HFFc6 (cell line): ENCODE measurements around the gene CHAD. TPM values are rescaled to one million over a fixed set of nuclear protein-coding genes. Genes with fewer than 3 reads are reported as not detected.

Experiments
- DNase-seq: peaks from one replicate; pipeline ENCODE4 v3.0.0-alpha.2; 2018
- H3K27ac Mint-ChIP-seq: 2 replicates; pipeline ENCODE4 v1.8.0; 2020; ENCODE audit warnings: mild to moderate bottlenecking, mixed read lengths
- H3K27me3 Mint-ChIP-seq: 2 replicates; pipeline ENCODE4 v1.8.0; 2021; ENCODE audit warnings: mild to moderate bottlenecking, moderate library complexity, mixed read lengths; ENCODE audit not compliant: insufficient read depth
- H3K36me3 Mint-ChIP-seq: 2 replicates; pipeline ENCODE4 v1.8.0; 2021; ENCODE audit warnings: low read depth, mixed read lengths
- H3K4me1 Mint-ChIP-seq: 2 replicates; pipeline ENCODE4 v1.8.0; 2020; ENCODE audit warnings: low read depth, mixed read lengths
- H3K4me3 Mint-ChIP-seq: 2 replicates; pipeline ENCODE4 v1.8.0; 2020; ENCODE audit warnings: mild to moderate bottlenecking, moderate library complexity, mixed read lengths
- H3K9me3 Mint-ChIP-seq: 2 replicates; pipeline ENCODE4 v1.8.0; 2020; ENCODE audit warnings: mild to moderate bottlenecking, mixed read lengths
- total RNA-seq, 6 experiments: library from RNA; stranded (reverse); fragmentation: NEBNext Ultra II Directional; extraction: Animal tissue kit (Norgen Biotek cat#: 25700); gene quantifications; 2 replicates in 1 of 6; 3 replicates in 5 of 6; pipeline ENCODE4 v1.2.3, GENCODE V29; 2021
- TF ChIP-seq, protein P1 (sequence below): fragments of 200-600 bp; sonication (generic); IDR thresholded peaks from 2 replicates; pipeline ENCODE4 v1.5.0; 2021; ENCODE audit warnings: antibody characterized with exemption, mild to moderate bottlenecking

The CHAD gene
- total RNA-seq, 6 experiments from 2014 or later, result not detected

DNA sequence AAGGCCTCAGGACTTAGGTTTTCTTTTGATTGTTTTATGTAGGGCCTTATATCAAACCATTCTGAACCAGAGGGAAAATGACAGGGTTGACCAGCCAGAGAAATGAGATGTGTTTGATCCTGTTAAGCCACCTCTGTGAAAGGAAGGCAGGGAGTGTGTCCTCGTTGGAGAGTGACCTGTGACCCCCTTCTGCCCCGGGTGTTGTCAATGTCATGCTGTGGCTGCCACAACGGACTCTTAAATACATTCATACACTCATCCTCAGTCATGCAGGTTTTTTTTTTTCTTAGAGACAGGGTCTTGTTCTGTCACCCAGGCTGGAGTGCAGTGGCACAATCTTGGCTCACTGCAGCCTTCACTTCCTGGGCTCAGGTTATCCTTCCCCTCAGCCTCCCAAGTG, 45.7 kb upstream of the CHAD start:
- H3K27me3 Mint-ChIP-seq, result peaks cover 15% of the 10 kb centered on the region
- TF ChIP-seq, protein P1, sequence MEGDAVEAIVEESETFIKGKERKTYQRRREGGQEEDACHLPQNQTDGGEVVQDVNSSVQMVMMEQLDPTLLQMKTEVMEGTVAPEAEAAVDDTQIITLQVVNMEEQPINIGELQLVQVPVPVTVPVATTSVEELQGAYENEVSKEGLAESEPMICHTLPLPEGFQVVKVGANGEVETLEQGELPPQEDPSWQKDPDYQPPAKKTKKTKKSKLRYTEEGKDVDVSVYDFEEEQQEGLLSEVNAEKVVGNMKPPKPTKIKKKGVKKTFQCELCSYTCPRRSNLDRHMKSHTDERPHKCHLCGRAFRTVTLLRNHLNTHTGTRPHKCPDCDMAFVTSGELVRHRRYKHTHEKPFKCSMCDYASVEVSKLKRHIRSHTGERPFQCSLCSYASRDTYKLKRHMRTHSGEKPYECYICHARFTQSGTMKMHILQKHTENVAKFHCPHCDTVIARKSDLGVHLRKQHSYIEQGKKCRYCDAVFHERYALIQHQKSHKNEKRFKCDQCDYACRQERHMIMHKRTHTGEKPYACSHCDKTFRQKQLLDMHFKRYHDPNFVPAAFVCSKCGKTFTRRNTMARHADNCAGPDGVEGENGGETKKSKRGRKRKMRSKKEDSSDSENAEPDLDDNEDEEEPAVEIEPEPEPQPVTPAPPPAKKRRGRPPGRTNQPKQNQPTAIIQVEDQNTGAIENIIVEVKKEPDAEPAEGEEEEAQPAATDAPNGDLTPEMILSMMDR, result no peak
- H3K9me3 Mint-ChIP-seq, result no peaks in the 10 kb centered on the region
- H3K4me1 Mint-ChIP-seq, result peaks cover 29% of the 10 kb centered on the region
- no peak overlapping the region for H3K4me3 Mint-ChIP-seq
- 0 out of 2 replicates have a peak, but pooled peaks cover 4% of the 10 kb centered on the region for H3K36me3 Mint-ChIP-seq
- no peak overlapping the region for H3K27ac Mint-ChIP-seq
- no peak for DNase-seq

DNA sequence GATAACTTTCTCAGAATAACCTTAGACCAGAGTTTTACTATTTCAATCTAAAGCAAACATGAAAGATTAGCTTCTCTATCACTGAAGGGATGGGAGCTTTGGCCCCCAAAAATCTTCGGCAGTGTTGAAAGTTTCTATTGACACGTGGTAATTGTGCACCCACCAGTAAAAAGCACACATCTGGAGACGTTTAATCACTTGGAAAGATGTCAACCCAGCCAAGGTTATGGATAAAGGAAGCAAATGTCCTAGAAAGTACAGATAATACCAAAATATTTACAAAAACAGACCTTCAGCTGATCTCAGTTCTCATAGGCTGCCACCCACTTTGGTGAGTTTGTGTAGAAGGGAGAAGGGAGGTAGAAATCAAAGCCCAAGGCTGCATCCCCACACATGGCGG, 44.8 kb upstream of the CHAD start:
- DNase-seq, result no peak
- Mint-ChIP-seq H3K4me3 (no peak overlapping the region), H3K27ac (no peak overlapping the region), H3K36me3 (0 out of 2 replicates have a peak, but pooled peaks cover 4% of the 10 kb centered on the region), H3K27me3 (peaks cover 16% of the 10 kb centered on the region), H3K9me3 (no peaks in the 10 kb centered on the region), H3K4me1 (peaks cover 35% of the 10 kb centered on the region)
- TF ChIP-seq, protein P1, result no peak

DNA sequence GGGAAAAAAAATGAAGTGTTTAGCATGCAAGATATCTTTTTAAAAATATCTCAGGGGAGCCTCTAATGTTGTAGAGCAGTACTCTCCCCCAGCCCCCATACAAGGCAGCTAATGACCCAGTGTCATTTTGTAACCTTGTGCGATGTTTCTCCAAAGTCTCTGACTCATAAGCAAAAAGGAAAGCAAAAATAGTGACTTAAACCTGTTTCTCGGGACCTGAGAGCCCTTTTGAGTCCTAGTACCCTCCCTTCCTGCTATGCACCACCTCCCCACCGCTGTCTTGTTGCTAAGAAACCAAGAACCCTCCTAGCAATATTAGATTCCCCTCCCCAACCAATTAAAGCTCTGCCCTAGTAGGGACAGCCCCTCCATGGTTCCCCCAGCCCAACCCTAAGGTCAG, 42.4 kb upstream of the CHAD start:
- Mint-ChIP-seq H3K27ac (no peak overlapping the region), H3K4me3 (no peak overlapping the region; the same call in 1 of the 2 replicates), H3K9me3 (no peaks in the 10 kb centered on the region), H3K27me3 (peaks cover 5% of the 10 kb centered on the region), H3K36me3 (0 out of 2 replicates have a peak, but pooled peaks cover 4% of the 10 kb centered on the region), H3K4me1 (peaks cover 36% of the 10 kb centered on the region)
- DNase-seq, result peak; percentile 6
- TF ChIP-seq, protein P1, result no peak

DNA sequence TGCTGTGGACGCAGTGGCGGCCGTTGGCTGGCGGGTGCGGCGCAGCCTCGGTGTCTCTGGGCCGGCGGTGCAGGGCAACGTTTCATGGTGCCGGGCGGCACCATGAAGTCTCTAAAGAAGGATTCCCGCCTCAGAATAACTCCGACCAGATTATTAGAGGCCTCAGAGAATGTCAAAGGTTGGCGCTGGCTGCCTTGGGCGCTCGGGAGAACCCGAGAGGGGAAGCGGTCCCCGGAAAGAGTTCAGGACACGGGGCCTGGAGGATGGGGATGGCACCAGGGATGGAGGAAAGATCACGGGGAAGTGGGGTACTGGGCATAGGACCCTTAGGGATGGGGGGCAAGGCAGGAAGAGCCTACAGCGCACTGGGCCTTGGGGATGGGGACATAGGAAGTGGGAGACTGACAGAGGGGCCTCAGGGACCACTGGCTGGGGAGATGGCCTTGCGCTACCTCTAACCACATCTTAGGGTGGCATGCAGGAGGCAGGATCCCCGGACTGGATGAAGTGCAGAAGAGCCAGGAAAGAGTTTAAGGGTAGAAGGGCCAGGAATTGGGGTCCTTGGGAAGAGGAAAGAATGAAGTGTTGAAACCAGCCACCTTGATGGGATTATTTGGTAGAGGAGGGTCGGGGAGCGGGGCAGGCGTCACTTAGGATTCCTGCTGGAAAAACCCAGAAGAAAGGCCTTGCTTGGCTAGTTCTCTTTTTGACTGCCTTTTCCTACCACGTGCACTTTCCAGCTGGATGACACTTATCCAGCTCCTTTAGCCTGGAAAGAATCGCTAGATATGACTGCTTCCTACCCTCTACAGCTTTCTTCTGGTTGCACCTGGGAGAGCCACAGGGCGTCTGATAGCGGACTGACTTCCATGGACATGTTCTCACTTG, 40.1 kb upstream of the CHAD start:
- Mint-ChIP-seq H3K9me3 (no peaks in the 10 kb centered on the region), H3K36me3 (no peaks in the 10 kb centered on the region), H3K27ac (peak overlapping the region; percentile 74), H3K4me1 (peaks cover 27% of the 10 kb centered on the region), H3K4me3 (peak overlapping the region; percentile 88), H3K27me3 (peaks cover 5% of the 10 kb centered on the region)
- TF ChIP-seq, protein P1, result no peak
- DNase-seq, result no peak

DNA sequence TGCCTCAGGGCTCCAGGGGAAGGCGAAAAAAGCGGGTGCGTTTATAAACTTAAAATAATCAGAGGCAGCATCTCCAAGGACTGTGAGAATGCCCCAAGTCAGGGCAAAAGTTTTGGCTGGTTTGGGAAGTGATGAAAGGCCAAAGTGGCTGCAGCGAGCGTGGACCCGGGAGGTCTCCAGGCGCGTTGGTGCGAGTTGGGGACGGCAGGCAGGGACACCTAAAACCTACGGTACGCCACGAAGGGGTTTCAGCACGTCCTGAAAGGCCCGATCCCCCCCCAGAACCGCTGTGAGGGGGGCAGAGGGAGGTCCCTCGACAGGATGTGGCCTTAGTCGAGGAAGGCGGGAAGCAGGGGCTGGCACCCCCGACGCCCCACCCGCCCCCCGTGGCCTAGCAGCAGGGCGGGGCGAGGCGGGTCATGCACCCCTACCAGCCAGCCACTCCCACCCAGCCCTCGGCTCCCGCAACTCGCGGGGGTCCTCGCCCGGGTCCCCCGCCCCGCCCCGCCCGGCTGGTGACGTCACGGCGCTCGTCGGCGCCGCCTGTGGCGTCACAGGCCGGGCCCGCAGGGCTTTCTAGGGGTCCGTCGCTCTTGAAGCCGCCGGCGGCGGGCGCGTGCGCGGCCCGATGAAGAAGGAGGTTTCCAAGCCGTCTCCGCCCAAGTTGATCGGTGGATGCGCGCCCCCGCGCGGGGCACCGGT, 39.3 kb upstream of the CHAD start, which contains the start of gene MYCBPAP:
TSS of gene MYCBPAP (plus strand) at position 569 of the 702 bp plus-strand sequence. CDS start 236 bp downstream, outside the sequence.
- H3K4me1 Mint-ChIP-seq, result peaks cover 33% of the 10 kb centered on the region
- no peaks in the 10 kb centered on the region for H3K9me3 Mint-ChIP-seq
- H3K36me3 Mint-ChIP-seq, result no peaks in the 10 kb centered on the region
- peaks cover 5% of the 10 kb centered on the region for H3K27me3 Mint-ChIP-seq
- DNase-seq, result peak; percentile 52
- TF ChIP-seq, protein P1, result peak; percentile 38; the same call in 1 of the 2 replicates
- H3K27ac Mint-ChIP-seq, result peak within 1 kb of the TSS; percentile 74
- H3K4me3 Mint-ChIP-seq, result peak within 1 kb of the TSS; percentile 88
